Measurements from ENCODE around the gene ARID5A. TPM values are rescaled to one million over a fixed set of nuclear protein-coding genes. Genes with fewer than 3 reads are reported as not detected.

ARID5A gene
- total RNA-seq, 2 donors from 2014 or later: 424 to 433 TPM

GRCh38 chr2:96501471-96501874 lies 35.1 kb upstream of the ARID5A start:
- H3K36me3 Mint-ChIP-seq (ENCODE audit: insufficient read depth in 2 of 2): no peaks in the 10 kb centered on the region
- peak overlapping the region; percentile 28 to 67 for H3K4me3 Mint-ChIP-seq
- peak overlapping the region; percentile 47 for H3K27ac Mint-ChIP-seq
- DNase-seq (peak in 1 of 2 donors; percentile 33), ATAC-seq (replicated peaks in 1 of 2) (peak; percentile 64 to 72)
- H3K27me3 Mint-ChIP-seq (ENCODE audit: low read depth): peaks cover 6% of the 10 kb centered on the region
- H3K9me3 Mint-ChIP-seq: no peaks in the 10 kb centered on the region
- H3K4me1 Mint-ChIP-seq (ENCODE audit: low read depth): peaks cover 38% of the 10 kb centered on the region

GRCh38 chr2:96501886-96502810 lies 34.4 kb upstream of the ARID5A start:
- H3K27me3 Mint-ChIP-seq (ENCODE audit: low read depth): peaks cover 6% of the 10 kb centered on the region
- no peaks in the 10 kb centered on the region for H3K36me3 Mint-ChIP-seq (ENCODE audit: insufficient read depth in 2 of 2)
- H3K9me3 Mint-ChIP-seq: no peaks in the 10 kb centered on the region
- H3K27ac Mint-ChIP-seq: peak overlapping the region; percentile 47
- DNase-seq (no peak), ATAC-seq (replicated peaks in 1 of 2) (peak; percentile 28 to 46)
- peaks cover 39% of the 10 kb centered on the region for H3K4me1 Mint-ChIP-seq (ENCODE audit: low read depth)
- H3K4me3 Mint-ChIP-seq: peak overlapping the region; percentile 28 to 67

GRCh38 chr2:96502891-96503636 lies 33.5 kb upstream of the ARID5A start:
- Mint-ChIP-seq H3K9me3 (no peaks in the 10 kb centered on the region), H3K36me3 (ENCODE audit: insufficient read depth in 2 of 2) (no peaks in the 10 kb centered on the region), H3K4me1 (ENCODE audit: low read depth) (peaks cover 39% of the 10 kb centered on the region), H3K27me3 (ENCODE audit: low read depth) (peaks cover 6% of the 10 kb centered on the region), H3K4me3 (no peak overlapping the region), H3K27ac (no peak overlapping the region)
- ATAC-seq (replicated peaks in 1 of 2): no peak
- DNase-seq: no peak

- Mint-ChIP-seq H3K27me3 (ENCODE audit: low read depth) (peaks cover 6% of the 10 kb centered on the region), H3K9me3 (no peaks in the 10 kb centered on the region), H3K4me1 (ENCODE audit: low read depth) (peaks cover 40% of the 10 kb centered on the region), H3K4me3 (no peak overlapping the region), H3K27ac (no peak overlapping the region), H3K36me3 (ENCODE audit: insufficient read depth in 2 of 2) (no peaks in the 10 kb centered on the region)
- no peak for ATAC-seq (replicated peaks in 1 of 2)
- no peak for DNase-seq
These were observed 32.8 kb upstream of the ARID5A start for GRCh38 chr2:96503637-96504243.

GRCh38 chr2:96505231-96505889 lies 31.2 kb upstream of the ARID5A start, which contains the start of gene NEURL3:
Gene NEURL3, minus strand, starts transcription at chr2:96505357. Its CDS starts 71 bp downstream, at chr2:96505286.
- Mint-ChIP-seq H3K4me1 (ENCODE audit: low read depth) (peaks cover 56% of the 10 kb centered on the region), H3K27ac (no peak within 1 kb of the TSS), H3K36me3 (ENCODE audit: insufficient read depth in 2 of 2) (no peaks in the 10 kb centered on the region), H3K9me3 (no peaks in the 10 kb centered on the region), H3K27me3 (ENCODE audit: low read depth) (peaks cover 20% of the 10 kb centered on the region), H3K4me3 (peak within 1 kb of the TSS; percentile 39 to 45)
- no peak for DNase-seq
- no peak for ATAC-seq (replicated peaks in 1 of 2)

DNA sequence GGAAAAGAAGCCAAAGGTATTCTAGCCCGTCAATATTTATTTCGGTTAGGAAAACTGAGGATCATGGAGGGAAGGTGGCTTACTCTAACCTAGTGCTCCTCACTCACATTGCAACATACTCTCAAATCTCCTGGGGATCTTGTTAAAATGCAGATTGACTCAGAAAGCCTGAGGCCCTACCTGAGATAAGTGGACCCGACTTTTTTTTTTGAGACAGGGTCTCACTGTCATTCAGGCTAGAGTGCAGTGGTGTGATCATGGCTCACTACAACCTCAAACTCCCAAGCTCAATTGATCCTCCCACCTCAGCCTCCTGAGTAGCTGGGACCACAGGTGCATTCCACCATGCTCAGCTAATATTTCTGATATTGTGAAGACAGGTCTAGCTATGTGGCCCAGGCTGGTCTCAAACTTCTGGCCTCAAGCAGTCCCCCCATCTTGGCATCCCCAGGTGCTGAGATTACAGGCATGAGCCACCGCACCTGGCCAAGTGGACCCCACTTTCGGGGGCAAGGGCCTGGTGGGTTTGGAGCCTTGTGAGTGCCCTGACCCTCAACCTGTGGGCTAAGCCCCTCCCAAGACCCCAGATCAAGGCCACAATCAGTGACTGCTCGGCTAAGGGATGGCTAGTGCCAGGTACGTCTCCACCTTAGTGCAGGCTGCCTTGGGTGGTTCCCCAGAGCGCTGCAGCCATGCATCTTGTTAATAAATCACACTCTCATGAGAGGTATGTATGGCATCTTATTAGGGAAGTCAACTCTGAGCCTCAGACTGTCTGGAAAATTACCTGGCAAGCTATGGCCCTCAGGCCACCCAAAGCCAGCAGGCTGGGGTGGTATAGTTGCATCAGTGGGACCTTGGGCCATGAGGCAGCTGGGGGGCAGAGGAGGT lies 30.3 kb upstream of the ARID5A start:
- Mint-ChIP-seq H3K9me3 (no peaks in the 10 kb centered on the region), H3K4me1 (ENCODE audit: low read depth) (peaks cover 60% of the 10 kb centered on the region), H3K36me3 (ENCODE audit: insufficient read depth in 2 of 2) (no peaks in the 10 kb centered on the region), H3K27ac (no peak overlapping the region), H3K4me3 (peak overlapping the region; percentile 24 to 84), H3K27me3 (ENCODE audit: low read depth) (peaks cover 24% of the 10 kb centered on the region)
- ATAC-seq (replicated peaks in 1 of 2) (no peak), DNase-seq (no peak)

- H3K4me3 Mint-ChIP-seq: peak overlapping the region; percentile 82 to 84
- H3K9me3 Mint-ChIP-seq: no peaks in the 10 kb centered on the region
- no peak overlapping the region for H3K27ac Mint-ChIP-seq
- no peak for ATAC-seq (replicated peaks in 1 of 2)
- peaks cover 60% of the 10 kb centered on the region for H3K4me1 Mint-ChIP-seq (ENCODE audit: low read depth)
- no peak for DNase-seq
- H3K27me3 Mint-ChIP-seq (ENCODE audit: low read depth): peaks cover 23% of the 10 kb centered on the region
- H3K36me3 Mint-ChIP-seq (ENCODE audit: insufficient read depth in 2 of 2): no peaks in the 10 kb centered on the region
These were observed 29.7 kb upstream of the ARID5A start for GRCh38 chr2:96506907-96507240.

DNA sequence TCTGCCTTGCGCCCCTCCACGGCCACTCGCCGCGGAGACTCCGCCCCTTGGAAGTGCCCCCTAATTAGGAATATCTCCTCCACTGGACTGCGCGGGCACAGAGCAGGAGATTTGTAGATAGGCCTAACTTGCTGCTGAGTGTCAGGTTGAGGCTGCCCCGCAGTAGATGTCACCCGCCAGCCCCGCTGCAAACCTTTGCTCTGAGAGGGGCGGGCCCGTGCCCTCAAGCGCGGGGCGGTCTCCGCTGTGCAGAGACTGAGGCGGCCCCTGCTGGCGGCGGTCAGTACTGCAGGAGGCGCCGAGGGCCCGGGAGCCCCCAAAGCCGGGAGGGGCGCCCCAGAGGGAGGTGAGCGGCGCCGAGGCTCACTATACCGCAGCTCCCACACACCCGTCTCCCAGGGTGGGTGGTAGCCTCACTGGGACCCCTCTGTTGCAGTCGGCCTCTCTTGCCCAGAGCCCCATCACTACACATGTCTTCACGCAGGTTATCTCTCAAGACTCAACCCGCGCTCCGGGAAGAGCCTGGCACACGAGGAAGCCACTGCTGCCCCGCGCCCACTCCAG lies 28.5 kb upstream of the ARID5A start:
- DNase-seq (peak; percentile 91 to 96), ATAC-seq (replicated peaks in 1 of 2) (peak; percentile 89 to 92)
- Mint-ChIP-seq H3K4me3 (peak overlapping the region; percentile 82 to 84), H3K36me3 (ENCODE audit: insufficient read depth in 2 of 2) (no peaks in the 10 kb centered on the region), H3K27me3 (ENCODE audit: low read depth) (peaks cover 23% of the 10 kb centered on the region), H3K27ac (no peak overlapping the region), H3K4me1 (ENCODE audit: low read depth) (peaks cover 63% of the 10 kb centered on the region), H3K9me3 (no peaks in the 10 kb centered on the region)

DNA sequence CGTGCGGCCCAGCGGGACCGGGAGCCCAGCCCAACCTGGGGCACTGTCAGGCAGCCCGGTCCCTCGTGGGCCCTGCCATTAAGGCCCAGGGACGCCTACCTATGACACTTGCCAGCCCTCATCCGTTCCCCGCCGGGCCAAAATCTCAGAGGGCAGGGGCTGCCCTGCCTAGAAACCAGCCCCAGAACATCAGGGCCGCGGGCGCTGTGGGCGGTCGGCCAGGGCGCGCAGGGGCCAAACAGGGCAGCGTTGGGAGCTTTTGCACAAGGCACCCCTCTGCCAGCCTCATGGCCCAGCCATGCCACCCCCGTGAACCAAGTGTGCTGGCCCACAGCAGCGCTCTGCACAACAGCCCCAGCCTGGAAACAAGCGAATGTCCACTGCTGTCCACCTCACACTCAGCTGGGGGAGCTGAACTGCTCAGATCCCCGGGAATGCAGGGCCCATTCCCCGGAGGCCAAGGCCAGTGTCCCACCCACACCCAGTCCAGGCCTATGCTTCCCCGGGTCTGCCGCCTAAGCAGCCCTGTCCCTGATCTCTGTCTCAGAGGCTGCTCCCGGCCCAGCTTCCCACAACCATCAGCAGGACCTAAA lies 27.9 kb upstream of the ARID5A start:
- Mint-ChIP-seq H3K9me3 (no peaks in the 10 kb centered on the region), H3K36me3 (ENCODE audit: insufficient read depth in 2 of 2) (no peaks in the 10 kb centered on the region), H3K27me3 (ENCODE audit: low read depth) (peaks cover 23% of the 10 kb centered on the region), H3K4me3 (peak overlapping the region; percentile 65 to 82), H3K27ac (no peak overlapping the region), H3K4me1 (ENCODE audit: low read depth) (peaks cover 68% of the 10 kb centered on the region)
- DNase-seq: no peak
- ATAC-seq (replicated peaks in 1 of 2): peak in 1 of 2 donors; percentile 5

DNA sequence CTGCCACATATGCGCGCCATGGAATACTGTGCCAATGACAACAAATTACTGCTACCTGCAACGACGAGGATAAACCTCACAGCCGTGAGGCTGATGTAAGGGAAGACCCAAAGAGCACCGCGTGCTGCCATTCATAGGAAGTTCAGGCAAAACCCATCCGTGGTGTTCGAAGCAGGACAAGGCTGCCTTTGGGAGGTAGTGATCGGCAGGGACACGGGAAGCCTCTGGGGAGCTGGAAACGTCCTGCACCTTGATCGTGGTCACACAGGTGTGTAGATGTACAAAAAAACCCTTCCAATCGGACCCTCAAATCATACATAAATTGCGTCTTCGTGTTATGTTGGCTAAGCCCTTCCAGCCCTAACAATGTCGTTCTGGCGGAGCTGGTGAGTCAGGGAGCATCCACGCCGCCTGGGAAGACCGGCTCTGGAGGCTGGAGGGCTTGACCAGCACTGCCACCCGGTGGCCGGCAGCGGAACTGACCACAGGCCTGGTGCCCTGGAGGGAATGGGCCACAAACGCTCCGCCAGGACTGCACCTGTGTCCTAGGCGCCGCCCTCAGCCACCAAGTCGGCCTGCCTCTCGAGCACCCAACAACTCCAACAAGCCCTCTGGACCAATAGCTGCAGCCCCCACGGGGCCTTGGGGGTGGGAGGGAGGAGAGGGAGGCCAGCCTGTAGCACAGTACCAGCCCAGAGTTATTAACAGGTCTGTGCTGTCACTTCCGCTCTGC lies 27.3 kb upstream of the ARID5A start:
- Mint-ChIP-seq H3K9me3 (no peaks in the 10 kb centered on the region), H3K4me3 (peak overlapping the region; percentile 22 to 65), H3K27ac (no peak overlapping the region), H3K4me1 (ENCODE audit: low read depth) (peaks cover 68% of the 10 kb centered on the region), H3K27me3 (ENCODE audit: low read depth) (peaks cover 23% of the 10 kb centered on the region), H3K36me3 (ENCODE audit: insufficient read depth in 2 of 2) (no peaks in the 10 kb centered on the region)
- ATAC-seq (replicated peaks in 1 of 2) (peak; percentile 49 to 64), DNase-seq (peak; percentile 79 to 85)

- Mint-ChIP-seq H3K27ac (peak overlapping the region; percentile 35), H3K36me3 (ENCODE audit: insufficient read depth in 2 of 2) (no peaks in the 10 kb centered on the region), H3K4me1 (ENCODE audit: low read depth) (peaks cover 68% of the 10 kb centered on the region), H3K4me3 (no peak overlapping the region), H3K27me3 (ENCODE audit: low read depth) (peaks cover 23% of the 10 kb centered on the region), H3K9me3 (no peaks in the 10 kb centered on the region)
- DNase-seq (no peak), ATAC-seq (replicated peaks in 1 of 2) (no peak)
These were observed 26.7 kb upstream of the ARID5A start for GRCh38 chr2:96509847-96510230.

All from activated T-cell treated with anti-CD3 and anti-CD28 coated beads, Interleukin-2, amount 50 U/mL, for 72 hours (primary cell).